Osteoblast (primary cell): ENCODE data around the gene CCDC178. TPM values are rescaled to one million over a fixed set of nuclear protein-coding genes. Genes with fewer than 3 reads are reported as not detected.
"Not testable (repeated sequence)": the region's sequence is repeated elsewhere in the genome, so short reads cannot be mapped to it uniquely, and the experiment has no call there.

Experiments used
- DNase-seq: peaks from one replicate; pipeline ENCODE4 v3.0.0; 2011; ENCODE audit warnings: low spot score, mixed read lengths; ENCODE audit not compliant: insufficient read length; ENCODE audit errors: missing footprints
- H2AFZ ChIP-seq: 2 replicates; pipeline ENCODE4 v1.6.0; 2011; ENCODE audit warnings: mild to moderate bottlenecking, low read length
- H3K27ac ChIP-seq: 2 replicates; pipeline ENCODE4 v1.5.1; 2011; ENCODE audit warnings: mild to moderate bottlenecking, low read depth, low read length, moderate library complexity
- H3K27me3 ChIP-seq: 2 replicates; pipeline ENCODE4 v1.6.0; 2012; ENCODE audit warnings: mild to moderate bottlenecking, control low read depth, inconsistent platforms, low read length, moderate library complexity; ENCODE audit not compliant: insufficient read depth
- H3K36me3 ChIP-seq: 2 replicates; pipeline ENCODE4 v1.5.1; 2011; ENCODE audit warnings: mild to moderate bottlenecking, low read length, control low read depth, moderate library complexity; ENCODE audit not compliant: insufficient read depth
- H3K4me1 ChIP-seq: 2 replicates; pipeline ENCODE4 v1.5.1; 2011; ENCODE audit warnings: mild to moderate bottlenecking, low read length, control low read depth, moderate library complexity; ENCODE audit not compliant: insufficient read depth
- H3K4me2 ChIP-seq: 2 replicates; pipeline ENCODE4 v1.6.0; 2011; ENCODE audit warnings: mild to moderate bottlenecking, low read length; ENCODE audit not compliant: insufficient read depth
- H3K4me3 ChIP-seq: fragments of 200-600 bp; sonication (generic); 3 replicates; pipeline ENCODE4 v1.5.1; 2012; ENCODE audit warnings: mild to moderate bottlenecking, low read length, inconsistent platforms; ENCODE audit not compliant: insufficient read depth
- H3K79me2 ChIP-seq: 2 replicates; pipeline ENCODE4 v1.6.0; 2012; ENCODE audit warnings: mild to moderate bottlenecking, low read length, control low read depth, inconsistent platforms; ENCODE audit not compliant: insufficient read depth
- H3K9me3 ChIP-seq: 2 replicates; pipeline ENCODE4 v1.5.1; 2011; ENCODE audit warnings: low read depth, low read length, control low read depth
- H4K20me1 ChIP-seq: 2 replicates; pipeline ENCODE4 v1.6.0; 2012; ENCODE audit warnings: mild to moderate bottlenecking, low read length, control low read depth; ENCODE audit not compliant: insufficient read depth
- CTCF ChIP-seq: IDR thresholded peaks from 2 replicates; pipeline ENCODE4 v1.5.1; 2011; ENCODE audit warnings: mild to moderate bottlenecking, low read depth, low read length, moderate library complexity; ENCODE audit errors: extremely low read depth
- total RNA-seq: library from RNA; depleted of rRNA; stranded (reverse); fragments of >200 nt; gene quantifications from 2 replicates; pipeline ENCODE4 v1.2.3, GENCODE V29; 2012

Gene CCDC178
- total RNA-seq, 1 donor: not detected

DNA sequence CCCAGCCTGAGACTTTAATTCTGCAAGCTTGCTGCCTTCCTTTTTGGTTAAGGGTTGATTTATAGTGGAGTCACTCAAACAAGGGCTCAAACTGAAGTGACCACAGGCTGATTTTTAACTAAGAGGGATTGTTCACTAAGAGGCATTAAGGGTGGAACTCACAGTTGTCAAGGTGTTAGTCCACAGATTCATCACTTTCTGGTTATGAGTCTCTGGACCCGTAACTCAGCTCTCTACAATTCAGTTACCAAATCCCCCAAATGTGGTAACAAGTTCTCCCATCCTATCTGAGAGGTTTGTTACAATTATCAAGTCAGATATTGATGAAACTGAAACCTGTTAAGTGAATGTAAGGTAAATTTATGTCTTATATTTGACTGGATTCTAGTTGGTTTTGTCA lies 481.8 kb downstream of the CCDC178 start:
- Histone ChIP-seq H4K20me1 (no peaks in the 10 kb centered on the region), H3K4me3 (no peak overlapping the region), H3K36me3 (no peaks in the 10 kb centered on the region), H3K27ac (no peak overlapping the region), H3K4me1 (peaks cover 3% of the 10 kb centered on the region), H3K27me3 (no peaks in the 10 kb centered on the region), H3K9me3 (no peaks in the 10 kb centered on the region), H3K79me2 (no peaks in the 10 kb centered on the region), H3K4me2 (no peak overlapping the region), H2AFZ (no peak overlapping the region)
- DNase-seq: no peak
- TF ChIP-seq CTCF: no peak

GRCh38 chr18:32956591-32957315 lies 483.8 kb downstream of the CCDC178 start:
- no peak overlapping the region for H2AFZ ChIP-seq
- peak; percentile 50 for TF ChIP-seq CTCF
- no peaks in the 10 kb centered on the region for H3K36me3 ChIP-seq
- H4K20me1 ChIP-seq: no peaks in the 10 kb centered on the region
- H3K9me3 ChIP-seq: no peaks in the 10 kb centered on the region
- H3K79me2 ChIP-seq: no peaks in the 10 kb centered on the region
- H3K4me3 ChIP-seq: peak overlapping the region; percentile 38
- H3K4me1 ChIP-seq: peaks cover 3% of the 10 kb centered on the region
- DNase-seq: peak; percentile 27
- H3K27me3 ChIP-seq: no peaks in the 10 kb centered on the region
- peak overlapping the region; percentile 64 for H3K4me2 ChIP-seq
- peak overlapping the region; percentile 63 for H3K27ac ChIP-seq

GRCh38 chr18:32952318-32952717 lies 488.2 kb downstream of the CCDC178 start:
- not testable (repeated sequence) for H3K9me3 ChIP-seq, H3K27me3 ChIP-seq, H3K36me3 ChIP-seq, H3K4me2 ChIP-seq, H4K20me1 ChIP-seq, H2AFZ ChIP-seq, H3K4me3 ChIP-seq, H3K27ac ChIP-seq, H3K79me2 ChIP-seq, H3K4me1 ChIP-seq, DNase-seq

DNA sequence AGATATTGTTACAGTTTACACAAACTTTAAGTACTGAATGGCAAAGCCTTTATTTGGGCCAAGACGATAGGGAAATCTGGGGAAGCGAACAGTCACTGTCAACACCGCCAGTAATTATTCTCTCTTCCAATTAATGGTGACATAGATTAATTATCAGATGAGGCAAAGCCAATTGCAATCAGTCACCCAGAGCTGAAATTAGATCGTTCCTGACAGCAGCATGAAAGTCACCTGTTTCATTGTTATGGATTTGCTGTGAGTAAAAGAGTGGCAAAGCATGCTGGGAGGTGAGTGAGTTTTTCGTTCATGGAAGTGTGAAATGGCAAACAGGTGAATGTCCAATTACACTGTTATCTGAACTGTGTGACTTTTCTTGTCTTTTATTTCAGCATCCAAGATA lies 502.9 kb downstream of the CCDC178 start:
- no peaks in the 10 kb centered on the region for H3K79me2 ChIP-seq
- no peak overlapping the region for H2AFZ ChIP-seq
- no peak overlapping the region for H3K4me2 ChIP-seq
- no peak for TF ChIP-seq CTCF
- H3K27ac ChIP-seq: no peak overlapping the region
- no peaks in the 10 kb centered on the region for H4K20me1 ChIP-seq
- no peaks in the 10 kb centered on the region for H3K9me3 ChIP-seq
- no peak for DNase-seq
- no peak overlapping the region for H3K4me3 ChIP-seq
- H3K4me1 ChIP-seq: no peaks in the 10 kb centered on the region
- H3K27me3 ChIP-seq: no peaks in the 10 kb centered on the region
- H3K36me3 ChIP-seq: no peaks in the 10 kb centered on the region
